HG02884 (cell line): ENCODE data around the gene MEF2C.

Experiments
- ATAC-seq: cut with Tn5 transposase; IDR thresholded peaks from one replicate; pipeline ENCODE4 v1.9.1; 2021; ENCODE audit warnings: mild to moderate bottlenecking, moderate library complexity; ENCODE audit not compliant: unreplicated experiment

The MEF2C gene

GRCh38 chr5:88691945-88692868 lies 190.8 kb downstream of the MEF2C start:
- no peak for ATAC-seq

- no peak for ATAC-seq
These were observed 191.8 kb downstream of the MEF2C start for GRCh38 chr5:88691230-88691582.

- ATAC-seq = peak; percentile 88
These were observed 192.4 kb downstream of the MEF2C start for GRCh38 chr5:88690409-88691229.

GRCh38 chr5:88689668-88690408 lies 193.1 kb downstream of the MEF2C start:
- no peak for ATAC-seq

GRCh38 chr5:88688984-88689667 lies 193.9 kb downstream of the MEF2C start:
- no peak for ATAC-seq

GRCh38 chr5:88688156-88688983 lies 194.6 kb downstream of the MEF2C start:
- ATAC-seq = no peak

- ATAC-seq = no peak
These were observed 195.5 kb downstream of the MEF2C start for GRCh38 chr5:88687373-88687911.

- ATAC-seq = no peak
These were observed 196.3 kb downstream of the MEF2C start for GRCh38 chr5:88686726-88687125.

- ATAC-seq = no peak
These were observed 197.1 kb downstream of the MEF2C start for GRCh38 chr5:88685591-88686541.

- ATAC-seq = no peak
These were observed 199.4 kb downstream of the MEF2C start for GRCh38 chr5:88683506-88684135.

GRCh38 chr5:88682881-88683361 lies 200.1 kb downstream of the MEF2C start:
- no peak for ATAC-seq

GRCh38 chr5:88682131-88682530 lies 200.9 kb downstream of the MEF2C start:
- no peak for ATAC-seq

- ATAC-seq = no peak
These were observed 201.7 kb downstream of the MEF2C start for GRCh38 chr5:88681211-88681803.

- ATAC-seq = peak; percentile 81
These were observed 202.5 kb downstream of the MEF2C start for GRCh38 chr5:88680253-88681132.

GRCh38 chr5:88679638-88680037 lies 203.3 kb downstream of the MEF2C start:
- no peak for ATAC-seq

- ATAC-seq = no peak
These were observed 204.1 kb downstream of the MEF2C start for GRCh38 chr5:88678770-88679381.
